EL (cell line): ENCODE data around the gene GRM4.
"Not testable (repeated sequence)": the region's sequence is repeated elsewhere in the genome, so short reads cannot be mapped to it uniquely, and the experiment has no call there.

Experiments
- DNase-seq: peaks from one replicate; pipeline ENCODE4 v3.0.0-alpha.2; 2016

The GRM4 gene

GRCh38 chr6:34018961-34019606, 126.8 kb downstream of the GRM4 start:
- DNase-seq: no peak

- DNase-seq: no peak
These were observed 127.9 kb downstream of the GRM4 start for GRCh38 chr6:34018026-34018425.

- DNase-seq: no peak
These were observed 128.6 kb downstream of the GRM4 start for GRCh38 chr6:34017106-34017805.

GRCh38 chr6:34016573-34016972, 129.3 kb downstream of the GRM4 start:
- not testable (repeated sequence) for DNase-seq

GRCh38 chr6:34015586-34015985, 130.3 kb downstream of the GRM4 start:
- DNase-seq: no peak

GRCh38 chr6:34011264-34011663, 134.6 kb downstream of the GRM4 start:
- no peak for DNase-seq

- DNase-seq: no peak
These were observed 139.9 kb downstream of the GRM4 start for GRCh38 chr6:34005901-34006531.

GRCh38 chr6:34004706-34005105, 141.2 kb downstream of the GRM4 start:
- DNase-seq: no peak

- no peak for DNase-seq
These were observed 141.9 kb downstream of the GRM4 start for GRCh38 chr6:34003962-34004361.

- DNase-seq: no peak
These were observed 143.9 kb downstream of the GRM4 start for GRCh38 chr6:34001706-34002621.

GRCh38 chr6:34000281-34000680, 145.6 kb downstream of the GRM4 start:
- DNase-seq: no peak

GRCh38 chr6:33999567-33999966, 146.3 kb downstream of the GRM4 start:
- DNase-seq: no peak

GRCh38 chr6:33998660-33999059, 147.2 kb downstream of the GRM4 start:
- DNase-seq: no peak

- DNase-seq: no peak
These were observed 148.6 kb downstream of the GRM4 start for GRCh38 chr6:33997265-33997664.

GRCh38 chr6:33996120-33996475, 149.8 kb downstream of the GRM4 start:
- no peak for DNase-seq

GRCh38 chr6:33995309-33996119, 150.4 kb downstream of the GRM4 start:
- no peak for DNase-seq

GRCh38 chr6:33994472-33995308, 151.2 kb downstream of the GRM4 start:
- DNase-seq: no peak

- no peak for DNase-seq
These were observed 152.0 kb downstream of the GRM4 start for GRCh38 chr6:33993653-33994471.

- no peak for DNase-seq
These were observed 152.8 kb downstream of the GRM4 start for GRCh38 chr6:33993091-33993490.

GRCh38 chr6:33992191-33992590, 153.7 kb downstream of the GRM4 start:
- no peak for DNase-seq

- DNase-seq: no peak
These were observed 154.3 kb downstream of the GRM4 start for GRCh38 chr6:33991610-33992009.
